ENCODE measurements around the gene WDFY3.

GRCh38 chr4:84954982-84955567, 11.4 kb downstream of the WDFY3 start:
- TF ChIP-seq CTCF (IDR thresholded peaks at IDR 0.05; ENCODE audit: insufficient read depth, low read depth, low read length) = no peak
- TF ChIP-seq EZH2 (IDR thresholded peaks at IDR 0.05; ENCODE audit: insufficient read depth, low read length) = no peak
